Measurements from ENCODE around the gene RASA3.

The RASA3 gene

DNA sequence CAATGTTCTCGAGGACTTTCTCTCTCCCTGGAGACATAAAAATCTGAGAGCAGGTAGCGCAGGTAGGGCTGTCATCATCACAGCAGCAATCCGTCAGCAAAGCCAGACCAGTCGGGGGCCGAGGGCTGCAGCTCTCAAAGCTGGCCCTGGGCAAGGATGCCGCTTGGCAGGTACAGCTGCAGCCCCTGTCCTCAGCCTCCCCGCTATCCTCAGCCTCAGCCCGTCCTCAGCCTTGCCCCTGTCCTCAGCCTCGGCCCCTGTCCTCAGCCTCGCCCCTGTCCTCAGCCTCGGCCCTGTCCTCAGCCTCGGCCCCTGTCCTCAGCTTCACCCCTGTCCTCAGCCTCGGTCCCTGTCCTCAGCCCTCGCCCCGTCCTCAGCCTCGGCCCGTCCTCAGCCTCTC, 169.4 kb downstream of the RASA3 start:
- H3K27me3 ChIP-seq (ENCODE audit: control insufficient read depth, insufficient read depth, low read length): no peaks in the 10 kb centered on the region
- H3K36me3 ChIP-seq (ENCODE audit: control insufficient read depth, insufficient read depth, low read length): no peaks in the 10 kb centered on the region
- no peak overlapping the region for H3K4me3 ChIP-seq (ENCODE audit: low read depth, low read length)
- no peak overlapping the region for H3K9ac ChIP-seq (ENCODE audit: low read depth, low read length)
- H3K9me3 ChIP-seq (ENCODE audit: control insufficient read depth, insufficient read depth, low read length): peaks cover 19% of the 10 kb centered on the region
- H3K4me1 ChIP-seq (ENCODE audit: control insufficient read depth, insufficient read depth, low read length): no peaks in the 10 kb centered on the region

DNA sequence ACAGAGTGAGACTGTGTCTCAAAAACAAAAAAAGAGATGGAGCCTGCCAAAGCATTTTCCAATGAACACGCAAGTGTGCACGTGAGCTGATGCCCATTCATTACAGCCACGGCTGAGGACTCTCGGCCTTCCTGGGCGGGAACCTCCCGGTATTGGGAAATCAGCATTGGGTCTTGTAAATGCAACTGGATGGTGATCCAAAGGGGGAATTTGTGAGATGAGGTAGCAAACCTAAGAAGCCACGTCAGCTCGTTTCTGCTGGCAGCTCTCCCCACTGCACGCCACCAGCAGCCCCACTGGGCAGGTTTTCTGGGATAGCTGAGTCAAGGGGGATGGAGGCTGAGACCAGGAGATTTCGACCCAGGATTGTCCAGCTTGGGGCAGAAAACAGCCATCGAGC, 170.0 kb downstream of the RASA3 start:
- Histone ChIP-seq H3K36me3 (ENCODE audit: control insufficient read depth, insufficient read depth, low read length) (no peaks in the 10 kb centered on the region), H3K4me3 (ENCODE audit: low read depth, low read length) (no peak overlapping the region), H3K4me1 (ENCODE audit: control insufficient read depth, insufficient read depth, low read length) (no peaks in the 10 kb centered on the region), H3K9ac (ENCODE audit: low read depth, low read length) (no peak overlapping the region), H3K9me3 (ENCODE audit: control insufficient read depth, insufficient read depth, low read length) (peaks cover 19% of the 10 kb centered on the region), H3K27me3 (ENCODE audit: control insufficient read depth, insufficient read depth, low read length) (no peaks in the 10 kb centered on the region)

DNA sequence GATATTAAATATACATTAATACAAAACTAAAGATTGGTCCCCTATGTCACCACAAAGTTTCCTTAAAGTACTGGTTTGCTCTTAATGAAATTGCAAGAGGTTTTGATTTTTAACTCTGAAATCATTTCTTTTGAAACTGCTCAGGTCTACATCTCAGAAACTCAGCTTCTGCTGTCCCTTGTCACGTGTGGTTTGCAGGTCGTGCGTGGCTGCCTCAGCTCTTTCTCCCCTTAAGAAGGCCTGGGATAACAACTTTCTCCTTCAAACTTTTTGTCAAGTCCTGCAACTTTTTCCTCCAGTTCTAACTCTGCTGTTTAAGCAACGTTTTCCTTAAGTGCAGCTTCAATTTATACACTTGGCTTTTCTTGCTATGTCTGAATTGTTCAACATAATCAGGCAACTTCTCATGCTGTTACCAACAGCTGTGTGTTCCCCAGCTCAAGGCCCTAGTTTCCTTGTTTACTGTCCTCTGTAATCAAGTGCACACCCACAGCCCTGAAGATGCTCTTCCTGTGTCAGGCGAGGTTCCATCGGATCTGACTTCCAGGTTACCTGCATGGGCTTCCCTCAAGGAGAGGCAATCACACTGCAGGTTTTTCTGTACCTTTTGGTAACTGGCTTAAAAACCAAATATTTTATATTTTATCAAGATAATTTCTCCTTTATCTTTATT, 172.0 kb downstream of the RASA3 start:
- Histone ChIP-seq H3K4me3 (ENCODE audit: low read depth, low read length) (no peak overlapping the region), H3K9me3 (ENCODE audit: control insufficient read depth, insufficient read depth, low read length) (peaks cover 19% of the 10 kb centered on the region), H3K9ac (ENCODE audit: low read depth, low read length) (no peak overlapping the region), H3K27me3 (ENCODE audit: control insufficient read depth, insufficient read depth, low read length) (no peaks in the 10 kb centered on the region), H3K4me1 (ENCODE audit: control insufficient read depth, insufficient read depth, low read length) (no peaks in the 10 kb centered on the region), H3K36me3 (ENCODE audit: control insufficient read depth, insufficient read depth, low read length) (peaks cover 4% of the 10 kb centered on the region)

DNA sequence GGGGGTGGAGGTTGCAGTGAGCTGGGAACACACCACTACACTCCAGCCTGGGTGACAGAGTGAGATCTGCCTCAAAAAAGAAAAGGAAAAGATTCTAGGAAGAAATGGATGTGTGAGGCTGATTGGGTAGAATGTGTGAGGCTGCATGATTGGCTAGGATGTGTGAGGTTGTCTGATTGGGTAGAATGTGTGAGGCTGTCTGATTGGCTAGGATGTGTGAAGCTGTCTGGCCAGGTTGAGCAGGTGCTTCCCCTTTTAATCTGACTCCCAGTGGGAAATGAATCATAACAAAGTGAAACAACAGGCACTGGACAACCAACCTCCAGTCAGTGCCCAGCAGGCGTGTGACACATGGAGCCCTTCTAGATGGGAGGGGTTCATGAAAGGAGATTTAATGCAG, 173.2 kb downstream of the RASA3 start:
- H3K9me3 ChIP-seq (ENCODE audit: control insufficient read depth, insufficient read depth, low read length): peaks cover 19% of the 10 kb centered on the region
- H3K4me1 ChIP-seq (ENCODE audit: control insufficient read depth, insufficient read depth, low read length): no peaks in the 10 kb centered on the region
- H3K36me3 ChIP-seq (ENCODE audit: control insufficient read depth, insufficient read depth, low read length): peaks cover 4% of the 10 kb centered on the region
- no peaks in the 10 kb centered on the region for H3K27me3 ChIP-seq (ENCODE audit: control insufficient read depth, insufficient read depth, low read length)
- H3K9ac ChIP-seq (ENCODE audit: low read depth, low read length): no peak overlapping the region
- H3K4me3 ChIP-seq (ENCODE audit: low read depth, low read length): no peak overlapping the region

DNA sequence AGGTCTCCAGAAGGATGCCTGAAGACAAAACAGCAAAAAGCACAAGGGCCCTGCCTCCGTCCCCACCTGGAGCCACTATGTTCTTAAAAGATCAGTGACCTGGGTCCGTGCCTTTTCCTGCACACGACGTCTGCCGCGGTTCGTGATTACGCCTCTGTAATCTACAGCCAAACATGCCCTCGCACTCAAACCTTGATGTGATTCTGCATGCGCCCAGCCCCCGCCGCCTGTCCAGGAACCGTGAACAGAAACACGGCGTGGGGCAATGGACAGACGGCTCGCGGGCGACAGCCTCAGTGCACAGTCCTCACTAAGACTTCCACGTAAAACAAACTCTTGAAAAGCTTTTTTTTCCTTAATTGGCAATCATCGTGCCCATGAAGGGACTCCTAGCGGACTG, 174.1 kb downstream of the RASA3 start:
- Histone ChIP-seq H3K9ac (ENCODE audit: low read depth, low read length) (no peak overlapping the region), H3K9me3 (ENCODE audit: control insufficient read depth, insufficient read depth, low read length) (peaks cover 19% of the 10 kb centered on the region), H3K36me3 (ENCODE audit: control insufficient read depth, insufficient read depth, low read length) (peaks cover 4% of the 10 kb centered on the region), H3K4me1 (ENCODE audit: control insufficient read depth, insufficient read depth, low read length) (no peaks in the 10 kb centered on the region), H3K4me3 (ENCODE audit: low read depth, low read length) (no peak overlapping the region), H3K27me3 (ENCODE audit: control insufficient read depth, insufficient read depth, low read length) (no peaks in the 10 kb centered on the region)

DNA sequence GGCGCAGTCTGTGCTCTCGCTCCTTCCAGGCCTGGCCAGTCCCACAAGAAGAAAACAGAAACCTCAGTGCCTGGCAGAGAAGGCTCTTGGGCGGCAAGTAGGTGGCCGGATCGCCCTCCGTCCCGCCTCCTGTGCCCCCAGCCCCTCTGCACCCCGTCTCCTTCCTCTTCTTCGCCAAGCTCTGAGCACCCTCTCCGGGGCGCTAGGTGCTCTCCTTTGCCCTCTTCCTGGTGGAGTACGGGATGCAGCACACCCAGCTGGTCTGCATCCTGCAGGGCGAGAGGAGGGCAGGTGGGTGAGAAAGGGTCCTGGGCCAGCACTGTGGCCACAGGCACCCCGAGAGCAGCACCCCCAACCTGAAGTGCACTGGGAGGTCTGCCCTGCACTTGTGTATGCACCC, 175.9 kb downstream of the RASA3 start:
- H3K4me1 ChIP-seq (ENCODE audit: control insufficient read depth, insufficient read depth, low read length): no peaks in the 10 kb centered on the region
- no peak overlapping the region for H3K4me3 ChIP-seq (ENCODE audit: low read depth, low read length)
- peaks cover 4% of the 10 kb centered on the region for H3K36me3 ChIP-seq (ENCODE audit: control insufficient read depth, insufficient read depth, low read length)
- H3K9ac ChIP-seq (ENCODE audit: low read depth, low read length): no peak overlapping the region
- H3K27me3 ChIP-seq (ENCODE audit: control insufficient read depth, insufficient read depth, low read length): no peaks in the 10 kb centered on the region
- H3K9me3 ChIP-seq (ENCODE audit: control insufficient read depth, insufficient read depth, low read length): peaks cover 12% of the 10 kb centered on the region

DNA sequence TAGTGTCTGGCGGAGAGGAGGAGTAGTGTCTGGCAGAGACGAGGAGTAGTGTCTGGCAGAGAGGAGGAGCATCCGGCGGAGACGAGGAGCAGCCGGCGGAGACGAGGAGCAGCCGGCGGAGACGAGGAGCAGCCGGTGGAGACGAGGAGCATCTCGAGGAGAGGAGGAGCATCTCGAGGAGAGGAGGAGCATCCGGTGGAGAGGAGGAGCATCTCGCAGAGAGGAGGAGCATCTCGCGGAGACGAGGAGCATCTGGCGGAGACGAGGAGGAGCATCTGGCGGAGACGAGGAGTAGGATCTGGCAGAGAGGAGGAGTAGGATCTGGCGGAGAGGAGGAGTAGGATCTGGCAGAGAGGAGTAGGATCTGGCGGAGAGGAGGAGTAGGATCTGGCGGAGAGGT, 176.7 kb downstream of the RASA3 start:
- Histone ChIP-seq H3K36me3 (ENCODE audit: control insufficient read depth, insufficient read depth, low read length) (peaks cover 4% of the 10 kb centered on the region), H3K4me3 (ENCODE audit: low read depth, low read length) (no peak overlapping the region), H3K4me1 (ENCODE audit: control insufficient read depth, insufficient read depth, low read length) (no peaks in the 10 kb centered on the region), H3K9ac (ENCODE audit: low read depth, low read length) (no peak overlapping the region), H3K9me3 (ENCODE audit: control insufficient read depth, insufficient read depth, low read length) (peaks cover 11% of the 10 kb centered on the region), H3K27me3 (ENCODE audit: control insufficient read depth, insufficient read depth, low read length) (no peaks in the 10 kb centered on the region)

DNA sequence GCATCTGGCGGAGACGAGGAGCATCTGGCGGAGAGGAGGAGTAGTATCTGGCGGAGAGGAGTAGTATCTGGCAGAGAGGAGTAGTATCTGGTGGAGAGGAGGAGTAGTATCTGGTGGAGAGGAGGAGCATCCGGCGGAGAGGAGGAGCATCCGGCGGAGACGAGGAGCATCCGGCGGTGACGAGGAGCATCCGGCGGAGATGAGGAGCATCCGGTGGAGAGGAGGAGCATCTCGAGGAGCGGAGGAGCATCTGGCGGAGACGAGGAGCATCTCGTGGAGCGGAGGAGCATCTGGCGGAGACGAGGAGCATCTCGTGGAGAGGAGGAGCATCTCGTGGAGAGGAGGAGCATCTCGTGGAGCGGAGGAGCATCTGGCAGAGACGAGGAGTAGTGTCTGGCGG, 177.2 kb downstream of the RASA3 start:
- Histone ChIP-seq H3K27me3 (ENCODE audit: control insufficient read depth, insufficient read depth, low read length) (no peaks in the 10 kb centered on the region), H3K9me3 (ENCODE audit: control insufficient read depth, insufficient read depth, low read length) (peaks cover 7% of the 10 kb centered on the region), H3K36me3 (ENCODE audit: control insufficient read depth, insufficient read depth, low read length) (peaks cover 4% of the 10 kb centered on the region), H3K9ac (ENCODE audit: low read depth, low read length) (no peak overlapping the region), H3K4me1 (ENCODE audit: control insufficient read depth, insufficient read depth, low read length) (no peaks in the 10 kb centered on the region), H3K4me3 (ENCODE audit: low read depth, low read length) (no peak overlapping the region)

DNA sequence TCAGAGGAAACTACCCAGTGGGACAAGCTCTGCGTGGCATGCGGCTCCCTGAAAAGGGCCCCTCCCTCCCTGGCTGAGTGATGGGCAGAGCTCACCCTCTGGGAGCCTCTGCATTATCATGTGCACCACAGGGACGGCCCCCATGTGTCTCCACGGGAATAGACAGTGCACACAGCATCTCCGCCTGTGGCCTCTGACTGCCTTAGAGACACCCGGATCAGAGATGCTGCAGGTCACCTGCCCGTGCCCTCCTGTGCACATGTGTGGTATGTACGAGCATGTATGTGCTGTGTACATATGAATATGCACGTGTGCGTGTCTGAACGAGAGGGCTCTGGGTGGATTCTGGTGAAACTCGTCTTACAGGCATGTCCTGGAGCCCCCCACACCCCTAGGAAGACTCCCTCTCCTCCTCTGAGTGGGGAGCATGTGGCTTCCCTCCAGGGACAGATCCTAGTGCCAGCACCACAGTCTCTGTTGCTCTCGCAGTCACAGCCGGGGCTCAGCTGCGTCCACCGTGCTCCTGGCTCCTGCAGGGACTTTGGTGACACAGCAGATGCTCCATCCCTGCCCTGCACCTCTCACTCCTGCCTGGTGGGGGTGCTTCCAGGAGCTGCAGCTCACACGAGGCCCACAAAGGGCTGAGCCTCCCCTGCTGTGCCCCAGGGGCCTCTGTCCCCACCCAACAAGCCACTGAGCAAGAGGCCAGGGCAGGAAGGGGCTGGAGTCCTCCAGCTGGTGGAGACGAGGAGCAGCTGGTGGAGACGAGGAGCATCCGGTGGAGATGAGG, 178.2 kb downstream of the RASA3 start:
- H3K4me3 ChIP-seq (ENCODE audit: low read depth, low read length): no peak overlapping the region
- peaks cover 6% of the 10 kb centered on the region for H3K9me3 ChIP-seq (ENCODE audit: control insufficient read depth, insufficient read depth, low read length)
- peaks cover 4% of the 10 kb centered on the region for H3K36me3 ChIP-seq (ENCODE audit: control insufficient read depth, insufficient read depth, low read length)
- no peaks in the 10 kb centered on the region for H3K27me3 ChIP-seq (ENCODE audit: control insufficient read depth, insufficient read depth, low read length)
- no peak overlapping the region for H3K9ac ChIP-seq (ENCODE audit: low read depth, low read length)
- no peaks in the 10 kb centered on the region for H3K4me1 ChIP-seq (ENCODE audit: control insufficient read depth, insufficient read depth, low read length)

DNA sequence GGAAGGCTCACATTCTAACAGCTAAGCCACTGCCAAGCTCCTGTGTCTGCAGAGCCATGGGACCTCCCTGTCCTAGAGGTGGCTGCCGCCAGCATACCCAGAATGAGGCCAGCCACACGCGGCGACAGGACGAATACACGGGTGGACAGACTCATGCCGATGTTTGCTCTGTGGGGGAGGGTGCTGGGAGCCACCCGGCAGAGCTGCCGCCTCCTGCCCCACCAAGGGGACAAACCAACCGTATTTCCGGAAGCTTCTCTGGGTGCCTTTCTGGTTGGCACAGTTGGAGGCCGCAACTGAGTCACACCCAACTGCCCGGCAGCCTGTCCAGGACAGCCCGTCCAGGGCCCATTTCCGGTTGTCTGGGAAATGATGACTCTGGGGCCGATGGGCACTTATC, 178.9 kb downstream of the RASA3 start:
- no peaks in the 10 kb centered on the region for H3K9me3 ChIP-seq (ENCODE audit: control insufficient read depth, insufficient read depth, low read length)
- H3K9ac ChIP-seq (ENCODE audit: low read depth, low read length): no peak overlapping the region
- no peaks in the 10 kb centered on the region for H3K4me1 ChIP-seq (ENCODE audit: control insufficient read depth, insufficient read depth, low read length)
- H3K4me3 ChIP-seq (ENCODE audit: low read depth, low read length): no peak overlapping the region
- peaks cover 4% of the 10 kb centered on the region for H3K36me3 ChIP-seq (ENCODE audit: control insufficient read depth, insufficient read depth, low read length)
- H3K27me3 ChIP-seq (ENCODE audit: control insufficient read depth, insufficient read depth, low read length): no peaks in the 10 kb centered on the region

DNA sequence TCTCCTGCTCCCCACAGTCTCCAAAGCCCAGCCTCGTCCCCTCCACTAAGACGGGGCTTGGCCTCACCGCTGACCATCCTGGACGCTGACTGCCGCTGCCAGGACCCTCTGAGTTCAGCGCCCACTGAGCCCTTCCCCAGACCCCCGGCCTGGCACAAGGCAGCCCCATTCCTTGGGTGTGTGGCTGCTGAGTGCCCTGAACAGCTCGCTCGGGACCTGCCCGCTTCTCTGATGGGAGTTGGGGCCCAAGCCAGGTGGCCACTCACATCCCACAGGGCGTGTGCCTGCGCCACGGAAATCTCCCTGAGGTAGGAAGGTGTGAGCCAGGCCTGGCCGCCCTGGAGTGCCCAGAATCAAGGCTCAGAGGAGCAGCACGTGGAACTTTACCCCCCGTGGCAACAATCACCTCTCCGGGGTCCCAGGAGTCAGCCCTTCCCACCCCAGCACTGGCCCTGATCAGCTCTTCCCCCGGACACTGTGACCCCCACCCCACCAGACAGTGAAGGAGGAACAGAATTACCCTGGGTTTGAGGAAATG, 179.4 kb downstream of the RASA3 start:
- H3K4me3 ChIP-seq (ENCODE audit: low read depth, low read length): no peak overlapping the region
- H3K27me3 ChIP-seq (ENCODE audit: control insufficient read depth, insufficient read depth, low read length): no peaks in the 10 kb centered on the region
- H3K9ac ChIP-seq (ENCODE audit: low read depth, low read length): no peak overlapping the region
- H3K9me3 ChIP-seq (ENCODE audit: control insufficient read depth, insufficient read depth, low read length): no peaks in the 10 kb centered on the region
- H3K36me3 ChIP-seq (ENCODE audit: control insufficient read depth, insufficient read depth, low read length): peaks cover 4% of the 10 kb centered on the region
- no peaks in the 10 kb centered on the region for H3K4me1 ChIP-seq (ENCODE audit: control insufficient read depth, insufficient read depth, low read length)

Measured in iPS-15b (cell line).